ENCODE measurements around the gene HSP90B1. TPM values are rescaled to one million over a fixed set of nuclear protein-coding genes. Genes with fewer than 3 reads are reported as not detected.

Gene HSP90B1
- total and polyA plus RNA-seq, 7 donors: 85.7 to 238 (median 129) TPM

- DNase-seq (no peak), ATAC-seq (no peak)
- no peaks in the 10 kb centered on the region for H3K9me3 ChIP-seq
- H3K36me3 ChIP-seq (ENCODE audit: insufficient read depth in 1 of 2, low read depth in 1 of 2): no peaks in the 10 kb centered on the region
- H3K4me3 ChIP-seq: no peak overlapping the region
- H3K4me1 ChIP-seq: peaks cover 23% of the 10 kb centered on the region
- no peak overlapping the region for H3K27ac ChIP-seq
- intact Hi-C loops (cut with DNase I): no loop called here
- no peaks in the 10 kb centered on the region for H3K27me3 ChIP-seq (ENCODE audit: insufficient read depth in 3 of 3, low read length in 2 of 3)
- WGBS, 3 donors: 31 to 64% (median 35%) methylated on average over 1 of the region's 1 CpG
- TF ChIP-seq CTCF (IDR thresholded peaks at IDR 0.05): no peak
Measured at GRCh38 chr12:103962493-103962892, 32.3 kb downstream of the HSP90B1 start.

- no peak for DNase-seq
- WGBS, 3 donors: 13 to 22% (median 18%) methylated on average over 3 of the region's 3 CpGs
- no peak for ATAC-seq
- Histone ChIP-seq H3K27ac (peak overlapping the region; percentile 97), H3K4me1 (peaks cover 44% of the 10 kb centered on the region), H3K27me3 (ENCODE audit: insufficient read depth in 3 of 3, low read length in 2 of 3) (no peaks in the 10 kb centered on the region), H3K4me3 (peak overlapping the region; percentile 92), H3K9me3 (no peaks in the 10 kb centered on the region), H3K36me3 (ENCODE audit: insufficient read depth in 1 of 2, low read depth in 1 of 2) (peaks cover 0 to 12% of the 10 kb centered on the region in 2 donors)
- no peak for TF ChIP-seq CTCF (IDR thresholded peaks at IDR 0.05)
- intact Hi-C loops (cut with DNase I): loop anchor here (1.0 to 5.0 kb wide), 4 partner anchors 8 to 97 kb away; partner anchors contain the start of genes HCFC2 (in 1 of the 2) and HSP90B1 (in 1 of the 2)
Measured at GRCh38 chr12:103964805-103965204, 34.6 kb downstream of the HSP90B1 start.

GRCh38 chr12:103965255-103965589 is 35.0 kb downstream of the HSP90B1 start:
- intact Hi-C loops (cut with DNase I): loop anchor here (1.0 to 5.0 kb wide), 4 partner anchors 8 to 97 kb away; partner anchors contain the start of genes HCFC2 (in 1 of the 2) and HSP90B1 (in 1 of the 2)
- Histone ChIP-seq H3K27me3 (ENCODE audit: insufficient read depth in 3 of 3, low read length in 2 of 3) (no peaks in the 10 kb centered on the region), H3K4me1 (peaks cover 47% of the 10 kb centered on the region), H3K9me3 (no peaks in the 10 kb centered on the region), H3K27ac (peak overlapping the region; percentile 97), H3K4me3 (peak overlapping the region; percentile 92), H3K36me3 (ENCODE audit: insufficient read depth in 1 of 2, low read depth in 1 of 2) (peaks cover 0 to 14% of the 10 kb centered on the region in 2 donors)
- no peak for TF ChIP-seq CTCF (IDR thresholded peaks at IDR 0.05)
- 0% methylated on average over 11 of the region's 11 CpGs for WGBS, 3 donors
- ATAC-seq (no peak), DNase-seq (no peak)

- H3K4me3 ChIP-seq: peak within 1 kb of the TSS; percentile 92
- peak; percentile 99 for ATAC-seq
- peak; percentile 99 for DNase-seq
- intact Hi-C loops (cut with DNase I): loop anchor here (1.0 to 5.0 kb wide), 4 partner anchors 9 to 96 kb away; partner anchors contain the start of genes HCFC2 (in 1 of the 2) and HSP90B1 (in 1 of the 2)
- TF ChIP-seq CTCF (IDR thresholded peaks at IDR 0.05): no peak
- 3 to 7% (median 5%) methylated on average over 62 to 64 of the region's 64 CpGs for WGBS, 3 donors
- peaks cover 47% of the 10 kb centered on the region for H3K4me1 ChIP-seq
- H3K27me3 ChIP-seq (ENCODE audit: insufficient read depth in 3 of 3, low read length in 2 of 3): no peaks in the 10 kb centered on the region
- H3K36me3 ChIP-seq (ENCODE audit: insufficient read depth in 1 of 2, low read depth in 1 of 2): peaks cover 0 to 14% of the 10 kb centered on the region in 2 donors
- H3K9me3 ChIP-seq: no peaks in the 10 kb centered on the region
- peak within 1 kb of the TSS; percentile 97 for H3K27ac ChIP-seq
Measured at GRCh38 chr12:103965590-103966504, 35.6 kb downstream of the HSP90B1 start, which contains the start of gene TDG. Gene TDG (plus strand): TSS chr12:103965872. CDS start chr12:103966038, 166 bp downstream.
